MM.1S (cell line): ENCODE results near the gene IFRD2.

ENCODE experiments used
- DNase-seq: peaks from one replicate; pipeline ENCODE4 v3.0.0-alpha.2; 2015
- H2AFZ ChIP-seq: fragments of 300-600 bp; sonication (generic); 2 replicates; pipeline ENCODE4 v1.6.0; 2016; ENCODE audit warnings: antibody characterized with exemption, low read length
- H3F3A ChIP-seq: fragments of 300-600 bp; sonication (generic); 2 replicates; pipeline ENCODE4 v1.6.1; 2016; ENCODE audit warnings: mild to moderate bottlenecking, antibody characterized with exemption, low read length, moderate library complexity, mixed read lengths; ENCODE audit not compliant: insufficient read depth
- H3K27ac ChIP-seq: fragments of 300-600 bp; sonication (generic); 2 replicates; pipeline ENCODE4 v1.5.1; 2016; ENCODE audit warnings: mild to moderate bottlenecking, low read length
- H3K27me3 ChIP-seq: fragments of 300-600 bp; sonication (generic); replicated peaks from 2 replicates; pipeline ENCODE4 v1.6.0; 2016; ENCODE audit warnings: low read length; ENCODE audit not compliant: insufficient read depth
- H3K36me3 ChIP-seq: fragments of 300-600 bp; sonication (generic); replicated peaks from 2 replicates; pipeline ENCODE4 v1.6.1; 2016; ENCODE audit warnings: mild to moderate bottlenecking, low read length, mixed read lengths; ENCODE audit not compliant: insufficient read depth
- H3K4me1 ChIP-seq: fragments of 300-600 bp; sonication (generic); 2 replicates; pipeline ENCODE4 v1.6.1; 2016; ENCODE audit warnings: low read length, mixed read lengths
- H3K4me2 ChIP-seq: fragments of 300-600 bp; sonication (generic); 2 replicates; pipeline ENCODE4 v1.6.0; 2016; ENCODE audit warnings: low read depth, low read length
- H3K4me3 ChIP-seq: fragments of 300-600 bp; sonication (generic); 2 replicates; pipeline ENCODE4 v1.5.1; 2016; ENCODE audit warnings: low read length, mixed read lengths
- H3K79me2 ChIP-seq: fragments of 300-600 bp; sonication (generic); 2 replicates; pipeline ENCODE4 v1.6.1; 2016; ENCODE audit warnings: mixed run types, low read length, mixed read lengths
- H3K9ac ChIP-seq: fragments of 300-600 bp; sonication (generic); 2 replicates; pipeline ENCODE4 v1.6.1; 2016; ENCODE audit warnings: low read length, mixed read lengths
- H3K9me2 ChIP-seq: fragments of 300-600 bp; sonication (generic); replicated peaks from 2 replicates; pipeline ENCODE4 v1.6.1; 2016; ENCODE audit warnings: mild to moderate bottlenecking, low read length, mixed read lengths; ENCODE audit not compliant: insufficient read depth
- H3K9me3 ChIP-seq: fragments of 300-600 bp; sonication (generic); replicated peaks from 2 replicates; pipeline ENCODE4 v1.6.1; 2016; ENCODE audit warnings: mild to moderate bottlenecking, low read length, mixed read lengths; ENCODE audit not compliant: insufficient read depth
- H4K20me1 ChIP-seq: fragments of 300-600 bp; sonication (generic); 2 replicates; pipeline ENCODE4 v1.6.1; 2016; ENCODE audit warnings: mild to moderate bottlenecking, low read length, moderate library complexity, mixed read lengths; ENCODE audit not compliant: insufficient read depth
- CTCF ChIP-seq: fragments of 300-600 bp; sonication (generic); IDR thresholded peaks from 2 replicates; pipeline ENCODE4 v1.5.1; 2016; ENCODE audit warnings: antibody characterized with exemption, low read length, mixed read lengths
- EZH2 ChIP-seq: fragments of 300-600 bp; sonication (generic); optimal IDR thresholded peaks from 2 replicates; pipeline ENCODE3; 2017; ENCODE audit warnings: low read depth, mild to moderate bottlenecking, antibody characterized with exemption, low read length, mixed read lengths
- EZH2phosphoT487 ChIP-seq: fragments of 300-600 bp; sonication (generic); IDR thresholded peaks from 2 replicates; pipeline ENCODE4 v1.6.1; 2018; ENCODE audit warnings: antibody characterized with exemption, low read length

The IFRD2 gene

DNA sequence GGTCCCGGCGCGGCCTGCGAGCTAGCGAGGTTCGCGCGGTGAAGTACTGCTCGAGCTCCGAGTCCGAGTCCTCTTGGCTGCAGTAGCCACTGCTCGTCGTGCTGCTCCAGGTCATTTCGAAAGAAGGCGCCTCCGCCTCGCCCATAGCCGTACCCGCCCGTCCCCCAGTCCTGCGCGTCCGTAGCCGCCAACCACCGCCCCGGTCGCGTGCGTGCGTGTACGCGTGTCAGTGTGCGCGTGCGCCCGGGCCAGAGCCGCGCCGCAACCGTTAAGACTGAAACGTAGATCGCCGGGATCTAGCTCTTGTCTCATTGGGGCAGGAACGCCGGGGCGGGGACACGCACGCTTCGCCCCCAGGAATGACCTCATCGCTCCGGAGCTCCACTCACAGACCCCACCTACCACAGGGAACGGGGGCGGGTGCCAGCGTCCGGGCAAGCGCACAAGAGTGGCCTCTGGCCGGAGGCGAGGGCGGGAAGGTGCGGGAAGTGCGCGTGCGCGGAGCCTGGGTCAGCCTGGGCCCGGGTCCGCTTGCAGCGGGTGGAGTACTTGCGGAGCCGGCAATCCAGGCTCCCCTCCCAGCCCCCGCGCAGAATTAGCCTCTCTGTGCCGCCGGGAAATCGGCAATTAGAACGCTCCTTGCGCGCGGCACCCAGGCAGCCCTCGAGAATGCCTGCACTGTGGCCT lies 45.1 kb upstream of the IFRD2 start:
- peaks cover 54% of the 10 kb centered on the region for H3K79me2 ChIP-seq
- H3K36me3 ChIP-seq: no peaks in the 10 kb centered on the region
- peak overlapping the region; percentile 97 for H3K9ac ChIP-seq
- peak overlapping the region; percentile 86 for H3K27ac ChIP-seq
- H3K4me3 ChIP-seq: peak overlapping the region; percentile 99
- H3K4me1 ChIP-seq: peaks cover 4% of the 10 kb centered on the region; the same call in 1 of the 2 replicates
- peaks cover 10% of the 10 kb centered on the region; the same call in 1 of the 2 replicates for H3K27me3 ChIP-seq
- H3K9me3 ChIP-seq: no peaks in the 10 kb centered on the region
- H3K9me2 ChIP-seq: no peaks in the 10 kb centered on the region
- H2AFZ ChIP-seq: peak overlapping the region; percentile 92
- peaks cover 17% of the 10 kb centered on the region for H3F3A ChIP-seq
- TF ChIP-seq CTCF (no peak), EZH2phosphoT487 (no peak), EZH2 (no peak)
- no peaks in the 10 kb centered on the region for H4K20me1 ChIP-seq
- H3K4me2 ChIP-seq: peak overlapping the region; percentile 98
- DNase-seq: peak; percentile 99

- peaks cover 17% of the 10 kb centered on the region for H3F3A ChIP-seq
- H4K20me1 ChIP-seq: no peaks in the 10 kb centered on the region
- peak overlapping the region; percentile 97 for H3K9ac ChIP-seq
- H3K4me1 ChIP-seq: peaks cover 4% of the 10 kb centered on the region; the same call in 1 of the 2 replicates
- peak overlapping the region; percentile 99 for H3K4me3 ChIP-seq
- TF ChIP-seq EZH2phosphoT487 (no peak), CTCF (no peak), EZH2 (no peak)
- peaks cover 61% of the 10 kb centered on the region for H3K79me2 ChIP-seq
- peaks cover 10% of the 10 kb centered on the region; the same call in 1 of the 2 replicates for H3K27me3 ChIP-seq
- H2AFZ ChIP-seq: peak overlapping the region; percentile 81
- peak overlapping the region; percentile 86 for H3K27ac ChIP-seq
- H3K9me3 ChIP-seq: no peaks in the 10 kb centered on the region
- peaks cover 4% of the 10 kb centered on the region; the same call in 1 of the 2 replicates for H3K36me3 ChIP-seq
- no peak for DNase-seq
- peak overlapping the region; percentile 98 for H3K4me2 ChIP-seq
- no peaks in the 10 kb centered on the region for H3K9me2 ChIP-seq
Measured at GRCh38 chr3:50336452-50337174, 44.4 kb upstream of the IFRD2 start.

- Histone ChIP-seq H3K4me1 (peaks cover 4% of the 10 kb centered on the region; the same call in 1 of the 2 replicates), H3K9me2 (no peaks in the 10 kb centered on the region), H3K36me3 (peaks cover 14% of the 10 kb centered on the region), H3K79me2 (peaks cover 74% of the 10 kb centered on the region), H3K9me3 (no peaks in the 10 kb centered on the region), H2AFZ (no peak overlapping the region), H4K20me1 (no peaks in the 10 kb centered on the region), H3K4me2 (peak overlapping the region; percentile 34; the same call in 1 of the 2 replicates), H3K27ac (no peak overlapping the region), H3K27me3 (no peaks in the 10 kb centered on the region), H3K9ac (no peak overlapping the region; the same call in 1 of the 2 replicates), H3K4me3 (no peak overlapping the region), H3F3A (peaks cover 20% of the 10 kb centered on the region)
- DNase-seq: no peak
- TF ChIP-seq CTCF: no peak
Measured at GRCh38 chr3:50334339-50335075, 42.3 kb upstream of the IFRD2 start.
